A549 (cell line): ENCODE data around the gene TGFBR3L. TPM values are rescaled to one million over a fixed set of nuclear protein-coding genes. Genes with fewer than 3 reads are reported as not detected.

Experiments used
- ATAC-seq, 2 experiments: fragments of 200-7000 bp in 1 of 2; fragments of >200 bp in 1 of 2; cut with Nextera tagmentation in 1 of 2; cut with Tn5 transposase in 1 of 2; 3 replicates each; pipeline versions ENCODE4 v1.8.0 to v1.9.1; 2018 to 2020; ENCODE audit warnings: mild to moderate bottlenecking in 1 of 2, moderate library complexity in 1 of 2
- CTCF ChIA-PET: fragments of 300-600 bp; sonication (Branson Sonifier 250); formaldehyde crosslinking; extraction: SDS; loops from one replicate; lab custom pipeline; 2021; ENCODE audit warnings: antibody characterized with exemption, inconsistent platforms; lab: Yijun Ruan, JAX
- POLR2A ChIA-PET: fragments of 350-600 bp; formaldehyde crosslinking; extraction: SDS; loops from one replicate; lab custom pipeline; 2021; ENCODE audit warnings: antibody characterized with exemption, inconsistent platforms; lab: Yijun Ruan, JAX
- DNase-seq, 2 experiments: peaks; one replicate each; pipeline versions ENCODE4 v3.0.0 to v3.0.0-alpha.2; 2011 to 2016; ENCODE audit warnings: low read depth in 1 of 2, low spot score in 1 of 2
- FAIRE-seq: peaks from 2 replicates; lab custom pipeline; 2011; peaks lifted over from hg19 to GRCh38; lab: Jason Lieb, UNC
- H3K27ac ChIP-seq, 2 experiments: fragments of >200 bp; sonication (Bioruptor Twin); formaldehyde crosslinking; 3 replicates each; pipeline ENCODE4 v1.5.1; 2016 to 2017
- H3K4me1 ChIP-seq: fragments of >200 bp; sonication (Bioruptor Twin); formaldehyde crosslinking; 3 replicates; pipeline ENCODE4 v1.6.1; 2016
- H3K4me2 ChIP-seq: fragments of >200 bp; sonication (Bioruptor Twin); formaldehyde crosslinking; 3 replicates; pipeline ENCODE4 v1.6.1; 2016
- H3K4me3 ChIP-seq: fragments of >200 bp; sonication (Bioruptor Twin); formaldehyde crosslinking; 3 replicates; pipeline ENCODE4 v1.5.1; 2016
- H3K9me3 ChIP-seq: fragments of >200 bp; sonication (Bioruptor Twin); formaldehyde crosslinking; 3 replicates; pipeline ENCODE4 v1.6.1; 2016
- CBX2 ChIP-seq: fragments of 200-600 bp; sonication (generic); IDR thresholded peaks from 2 replicates; pipeline ENCODE4 v1.6.1; 2016; ENCODE audit warnings: low read depth, mild to moderate bottlenecking, borderline replicate concordance
- CBX8 ChIP-seq: fragments of 200-600 bp; sonication (generic); IDR thresholded peaks from 2 replicates; pipeline ENCODE4 v1.6.1; 2016
- CHD2 ChIP-seq: fragments of 150-350 bp; IDR thresholded peaks from 2 replicates; pipeline ENCODE4 v1.6.1; 2014; ENCODE audit warnings: low read length; ENCODE audit not compliant: partially characterized antibody
- CHD4 ChIP-seq: fragments of 200-600 bp; sonication (generic); IDR thresholded peaks from 2 replicates; pipeline ENCODE4 v1.6.1; 2016; ENCODE audit warnings: antibody characterized with exemption, mild to moderate bottlenecking, borderline replicate concordance
- EP300 ChIP-seq, 2 experiments: fragments of >200 bp; sonication (Bioruptor Twin); formaldehyde crosslinking; IDR thresholded peaks; 2 replicates in 1 of 2; 3 replicates in 1 of 2; pipeline ENCODE4 v1.6.1; 2016 to 2017
- FOSB ChIP-seq: fragments of 250-450 bp; sonication (Bioruptor Pico); IDR thresholded peaks from 2 replicates; pipeline ENCODE4 v1.5.0; 2020; ENCODE audit warnings: mild to moderate bottlenecking, moderate library complexity
- GATA3 ChIP-seq: IDR thresholded peaks from 2 replicates; pipeline ENCODE4 v1.6.1; 2012; ENCODE audit warnings: borderline replicate concordance
- HDAC2 ChIP-seq: fragments of 200-600 bp; sonication (generic); IDR thresholded peaks from 2 replicates; pipeline ENCODE4 v1.6.1; 2016
- HEYL ChIP-seq: fragments of 250-450 bp; sonication (Bioruptor Pico); IDR thresholded peaks from 2 replicates; pipeline ENCODE4 v1.8.0; 2021; ENCODE audit warnings: mild to moderate bottlenecking, moderate library complexity
- HOXB13 ChIP-seq: fragments of 250-450 bp; sonication (Bioruptor Pico); IDR thresholded peaks from 2 replicates; pipeline ENCODE4 v1.5.0; 2020; ENCODE audit warnings: low read depth, mild to moderate bottlenecking, moderate library complexity
- HOXB5 ChIP-seq: fragments of 250-450 bp; sonication (Bioruptor Pico); IDR thresholded peaks from 2 replicates; pipeline ENCODE4 v1.5.0; 2020; ENCODE audit warnings: mild to moderate bottlenecking, moderate library complexity
- JUNB ChIP-seq: fragments of >200 bp; sonication (Bioruptor Twin); formaldehyde crosslinking; IDR thresholded peaks from 2 replicates; pipeline ENCODE4 v1.6.1; 2016
- MAFK ChIP-seq: fragments of 450-650 bp; IDR thresholded peaks from 2 replicates; pipeline ENCODE4 v1.6.1; 2014; ENCODE audit not compliant: partially characterized antibody
- NPAS2 ChIP-seq: fragments of 250-450 bp; sonication (Bioruptor Pico); IDR thresholded peaks from 2 replicates; pipeline ENCODE4 v1.8.0; 2022; ENCODE audit warnings: mild to moderate bottlenecking, moderate library complexity, borderline replicate concordance
- NR3C1 ChIP-seq: fragments of >200 bp; sonication (Bioruptor Twin); formaldehyde crosslinking; IDR thresholded peaks from 3 replicates; pipeline ENCODE4 v1.6.1; 2017
- PHF8 ChIP-seq: fragments of 200-600 bp; sonication (generic); IDR thresholded peaks from 2 replicates; pipeline ENCODE4 v1.6.1; 2016; ENCODE audit warnings: low read depth, mild to moderate bottlenecking, antibody characterized with exemption, moderate library complexity, borderline replicate concordance
- POLR2A ChIP-seq: IDR thresholded peaks from 2 replicates; pipeline ENCODE4 v1.6.1; 2012; ENCODE audit warnings: mild to moderate bottlenecking, low read length
- RARB ChIP-seq: fragments of 250-450 bp; sonication (Bioruptor Pico); IDR thresholded peaks from 2 replicates; pipeline ENCODE4 v1.8.0; 2021; ENCODE audit warnings: mild to moderate bottlenecking, moderate library complexity
- RNF2 ChIP-seq: fragments of 200-600 bp; sonication (generic); IDR thresholded peaks from 2 replicates; pipeline ENCODE4 v1.6.1; 2016; ENCODE audit warnings: low read depth, mild to moderate bottlenecking, antibody characterized with exemption, moderate library complexity, borderline replicate concordance
- SMC3 ChIP-seq: fragments of >200 bp; sonication (Bioruptor Twin); formaldehyde crosslinking; IDR thresholded peaks from 3 replicates; pipeline ENCODE4 v1.6.1; 2018; ENCODE audit warnings: inconsistent platforms
- SREBF2 ChIP-seq: fragments of 450-650 bp; IDR thresholded peaks from 2 replicates; pipeline ENCODE4 v1.6.1; 2014; ENCODE audit warnings: mild to moderate bottlenecking, moderate library complexity
- TFCP2L1 ChIP-seq: fragments of 250-450 bp; sonication (Bioruptor Pico); IDR thresholded peaks from 2 replicates; pipeline ENCODE4 v1.5.0; 2021; ENCODE audit warnings: mild to moderate bottlenecking
- WGBS: methylation state at CpG from one replicate; pipeline ENCODE4 v1.1.6; 2017; ENCODE audit errors: missing lambda C conversion rate; 5-methylcytosine and 5-hydroxymethylcytosine counted together
- polyA plus RNA-seq, 4 experiments: library from polyadenylated mRNA; depleted of rRNA in 3 of 4; stranded (reverse); fragments of >200 nt; fragmentation: RNase III in 1 of 4; extraction: RNeasy Plus Mini Kit Qiagen cat#74134 plus additional on column Dnase treatment in 1 of 4; gene quantifications; 2 replicates in 3 of 4; 3 replicates in 1 of 4; pipeline ENCODE4 v1.2.3, GENCODE V29; 2011 to 2017
- TF ChIP-seq, protein P1 (sequence below): fragments of 450-650 bp; IDR thresholded peaks from 2 replicates; pipeline ENCODE4 v1.6.1; 2014; ENCODE audit warnings: antibody characterized with exemption
- TF ChIP-seq, protein P2 (sequence below): IDR thresholded peaks from 2 replicates; pipeline ENCODE4 v1.6.1; 2012
- TF ChIP-seq, protein P3 (sequence below): fragments of 250-450 bp; sonication (Bioruptor Pico); IDR thresholded peaks from 2 replicates; pipeline ENCODE4 v1.5.0; 2021; ENCODE audit warnings: mild to moderate bottlenecking, moderate library complexity, borderline replicate concordance

The TGFBR3L gene
- polyA plus RNA-seq, 2 of the 4 experiments (the other 2 are of a cell fraction) = 0.21 to 1.2 TPM

DNA sequence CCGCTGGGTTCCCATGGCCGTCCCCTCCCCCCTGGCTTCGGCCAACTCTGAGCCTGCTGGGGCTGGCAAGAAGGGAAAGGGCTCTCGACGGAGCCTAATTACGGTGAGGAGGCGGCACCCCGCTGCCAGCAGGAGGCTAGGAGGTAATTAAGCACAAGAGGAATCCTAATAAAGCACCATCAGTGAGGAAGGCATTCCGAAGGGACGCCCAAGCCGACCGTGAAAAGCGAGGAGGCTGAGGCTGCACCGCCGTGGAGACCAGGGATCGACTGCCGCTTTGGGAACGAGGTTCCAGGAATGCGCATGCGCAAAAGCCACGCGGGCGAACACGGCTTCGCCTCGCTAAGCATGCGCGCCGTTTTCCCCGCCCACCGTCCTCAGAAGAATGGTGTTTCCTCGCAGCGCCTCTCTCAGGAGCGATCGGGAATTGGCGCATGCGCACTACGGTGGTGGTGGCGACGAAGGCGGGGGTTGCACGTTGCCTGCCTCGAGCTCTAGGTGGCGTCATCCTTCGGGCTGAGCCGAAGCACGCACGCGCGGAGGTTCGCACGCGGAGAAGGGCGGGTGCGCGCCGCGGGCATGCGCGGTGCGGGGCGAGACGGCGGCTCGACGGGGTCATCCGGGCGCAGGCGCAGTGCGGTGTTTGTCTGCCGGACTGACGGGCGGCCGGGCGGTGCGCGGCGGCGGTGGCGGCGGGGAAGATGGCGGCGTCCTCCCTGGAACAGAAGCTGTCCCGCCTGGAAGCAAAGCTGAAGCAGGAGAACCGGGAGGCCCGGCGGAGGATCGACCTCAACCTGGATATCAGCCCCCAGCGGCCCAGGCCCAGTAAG lies 11.2 kb upstream of the TGFBR3L start, which contains the start of gene MAP2K7 (continued):
- peak; percentile 46; the same call in 1 of the 2 replicates for TF ChIP-seq PHF8
- no peak for TF ChIP-seq NR3C1
- peak; percentile 98 for TF ChIP-seq POLR2A
- TF ChIP-seq GATA3 = no peak
- no peak for TF ChIP-seq CHD2

DNA sequence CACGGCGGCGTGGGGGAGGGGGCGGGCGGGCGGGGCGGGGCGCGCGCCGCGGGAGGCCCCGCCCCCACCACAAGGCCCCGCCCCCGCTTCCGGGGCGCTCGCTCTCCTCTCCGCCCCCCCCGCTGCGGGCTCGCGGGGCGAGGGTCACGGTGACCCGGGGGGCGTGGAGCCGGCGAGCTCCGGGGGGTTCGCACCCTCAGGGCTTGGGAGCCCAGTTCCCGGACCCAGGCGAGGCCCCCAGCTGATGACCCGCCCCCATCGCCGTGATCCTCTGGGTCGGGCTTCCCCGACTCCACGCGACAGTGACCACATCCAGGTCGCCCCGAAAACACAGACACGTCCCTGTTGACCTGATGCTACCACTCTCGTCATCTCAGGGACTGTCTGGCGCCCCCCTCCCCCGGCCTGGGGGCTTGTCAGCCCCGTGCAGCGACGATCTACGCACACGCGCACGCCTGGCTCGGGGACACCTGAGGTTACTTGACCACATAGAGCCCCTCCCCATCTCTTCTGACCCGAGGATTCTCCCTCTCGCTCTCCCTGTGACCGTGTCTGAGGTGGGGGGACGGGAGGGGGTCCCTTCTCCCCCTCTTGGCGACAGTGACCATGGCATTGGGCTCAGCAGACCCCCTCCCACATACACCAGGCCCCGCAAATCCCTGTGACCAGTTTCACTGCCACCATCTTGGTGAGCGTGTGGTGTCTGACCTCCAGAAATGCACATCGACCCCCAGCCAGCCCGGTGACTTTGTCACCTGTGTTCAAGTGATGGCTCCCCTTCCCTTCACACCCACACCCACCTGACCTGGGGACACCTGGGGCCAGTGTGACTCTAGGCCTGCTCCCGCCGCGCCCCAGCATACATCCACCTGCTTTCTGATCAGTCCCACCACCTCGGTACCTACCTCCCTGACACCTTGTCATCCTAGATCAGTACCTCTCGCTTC lies 10.3 kb upstream of the TGFBR3L start:
- H3K4me3 ChIP-seq = peak overlapping the region; percentile 72
- H3K4me2 ChIP-seq = peak overlapping the region; percentile 86
- H3K27ac ChIP-seq = peak overlapping the region; percentile 88 to 97
- peak; percentile 12 to 35 for ATAC-seq
- FAIRE-seq = no peak
- TF ChIP-seq SREBF2 (no peak), RNF2 (no peak), SMC3 (no peak), JUNB (no peak), HOXB5 (no peak), NPAS2 (CRISPR knock-in tag) (no peak), HEYL (CRISPR knock-in tag) (no peak), EP300 (IDR thresholded peaks at IDR 0.05) (no peak)
- TF ChIP-seq, protein P1, sequence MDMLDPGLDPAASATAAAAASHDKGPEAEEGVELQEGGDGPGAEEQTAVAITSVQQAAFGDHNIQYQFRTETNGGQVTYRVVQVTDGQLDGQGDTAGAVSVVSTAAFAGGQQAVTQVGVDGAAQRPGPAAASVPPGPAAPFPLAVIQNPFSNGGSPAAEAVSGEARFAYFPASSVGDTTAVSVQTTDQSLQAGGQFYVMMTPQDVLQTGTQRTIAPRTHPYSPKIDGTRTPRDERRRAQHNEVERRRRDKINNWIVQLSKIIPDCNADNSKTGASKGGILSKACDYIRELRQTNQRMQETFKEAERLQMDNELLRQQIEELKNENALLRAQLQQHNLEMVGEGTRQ = no peak
- TF ChIP-seq, all 56 proteins: peak for 0
- Histone ChIP-seq H3K9me3 (no peaks in the 10 kb centered on the region), H3K4me1 (peaks cover 8% of the 10 kb centered on the region)
- DNase-seq = no peak
- WGBS = 42% methylated on average over 13 of the region's 68 CpGs
- ChIA-PET CTCF (interaction anchor here (0.9 to 2.5 kb wide), 10 partner anchors 8 to 52 kb away, joined by 3 to 10 read pairs (median 4); partner anchors contain the start of gene LRRC8E), POLR2A (interaction anchor here (0.6 to 2.5 kb wide), 9 partner anchors 11 to 304 kb away, joined by 3 to 17 read pairs (median 4); partner anchors contain the start of genes LRRC8E and SNAPC2)

DNA sequence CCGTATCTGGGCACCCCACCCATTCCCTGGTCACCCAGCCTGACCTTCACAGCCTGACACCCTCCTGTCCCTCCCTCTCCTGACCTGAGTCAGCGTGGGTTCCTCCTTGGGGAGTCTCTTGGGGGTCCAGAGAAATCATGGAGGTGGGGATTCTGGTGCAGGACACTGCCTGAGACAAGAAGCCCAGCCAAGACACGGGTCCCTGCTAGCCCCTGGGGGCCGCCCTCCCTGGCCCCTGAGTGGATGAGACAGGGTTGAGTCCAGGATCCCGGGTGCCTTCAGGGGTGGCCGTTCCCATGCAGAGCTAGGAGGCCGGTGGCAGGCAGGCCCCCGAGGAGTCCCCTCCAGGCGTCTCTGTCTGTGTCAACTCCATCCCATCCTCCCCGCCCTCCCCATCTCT lies 9.4 kb upstream of the TGFBR3L start:
- 72% methylated on average over 7 of the region's 10 CpGs for WGBS
- Histone ChIP-seq H3K27ac (no peak overlapping the region), H3K4me3 (no peak overlapping the region; the same call in 2 of the 3 replicates), H3K4me1 (peaks cover 8% of the 10 kb centered on the region), H3K9me3 (no peaks in the 10 kb centered on the region), H3K4me2 (peak overlapping the region; percentile 86)
- FAIRE-seq (no peak), ATAC-seq (no peak), DNase-seq (no peak)
- ChIA-PET POLR2A (no interaction called here), CTCF (no interaction called here)
- TF ChIP-seq GATA3 (no peak), NR3C1 (no peak), HOXB5 (no peak), HDAC2 (no peak), POLR2A (no peak), HOXB13 (CRISPR knock-in tag) (no peak), RARB (CRISPR knock-in tag) (no peak), PHF8 (no peak), CBX8 (no peak), TFCP2L1 (CRISPR knock-in tag) (no peak), CHD4 (no peak), HEYL (CRISPR knock-in tag) (no peak), RNF2 (no peak), FOSB (CRISPR knock-in tag) (no peak), MAFK (no peak), SMC3 (no peak), CBX2 (no peak)
- TF ChIP-seq, protein P2, sequence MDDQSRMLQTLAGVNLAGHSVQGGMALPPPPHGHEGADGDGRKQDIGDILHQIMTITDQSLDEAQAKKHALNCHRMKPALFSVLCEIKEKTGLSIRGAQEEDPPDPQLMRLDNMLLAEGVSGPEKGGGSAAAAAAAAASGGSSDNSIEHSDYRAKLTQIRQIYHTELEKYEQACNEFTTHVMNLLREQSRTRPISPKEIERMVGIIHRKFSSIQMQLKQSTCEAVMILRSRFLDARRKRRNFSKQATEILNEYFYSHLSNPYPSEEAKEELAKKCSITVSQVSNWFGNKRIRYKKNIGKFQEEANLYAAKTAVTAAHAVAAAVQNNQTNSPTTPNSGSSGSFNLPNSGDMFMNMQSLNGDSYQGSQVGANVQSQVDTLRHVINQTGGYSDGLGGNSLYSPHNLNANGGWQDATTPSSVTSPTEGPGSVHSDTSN = no peak
- TF ChIP-seq, protein P3, sequence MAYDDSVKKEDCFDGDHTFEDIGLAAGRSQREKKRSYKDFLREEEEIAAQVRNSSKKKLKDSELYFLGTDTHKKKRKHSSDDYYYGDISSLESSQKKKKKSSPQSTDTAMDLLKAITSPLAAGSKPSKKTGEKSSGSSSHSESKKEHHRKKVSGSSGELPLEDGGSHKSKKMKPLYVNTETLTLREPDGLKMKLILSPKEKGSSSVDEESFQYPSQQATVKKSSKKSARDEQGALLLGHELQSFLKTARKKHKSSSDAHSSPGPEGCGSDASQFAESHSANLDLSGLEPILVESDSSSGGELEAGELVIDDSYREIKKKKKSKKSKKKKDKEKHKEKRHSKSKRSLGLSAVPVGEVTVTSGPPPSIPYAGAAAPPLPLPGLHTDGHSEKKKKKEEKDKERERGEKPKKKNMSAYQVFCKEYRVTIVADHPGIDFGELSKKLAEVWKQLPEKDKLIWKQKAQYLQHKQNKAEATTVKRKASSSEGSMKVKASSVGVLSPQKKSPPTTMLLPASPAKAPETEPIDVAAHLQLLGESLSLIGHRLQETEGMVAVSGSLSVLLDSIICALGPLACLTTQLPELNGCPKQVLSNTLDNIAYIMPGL (CRISPR knock-in tag) = no peak
- TF ChIP-seq, protein P1 = no peak
